HepG2 (cell line): Measurements from ENCODE around the gene ZDHHC7. TPM values are rescaled to one million over a fixed set of nuclear protein-coding genes. Genes with fewer than 3 reads are reported as not detected.

Experiments used
- BRF2 ChIP-seq: sonication (generic); formaldehyde crosslinking; IDR thresholded peaks from 2 replicates; pipeline ENCODE4 v1.8.1; 2022; ENCODE audit warnings: mild to moderate bottlenecking, missing genetic modification reagents
- ERF ChIP-seq: IDR thresholded peaks from 2 replicates; pipeline ENCODE4 v1.6.1; 2018; ENCODE audit warnings: missing biosample characterization, missing genetic modification reagents
- FIP1L1 ChIP-seq: fragments of 200-400 bp; formaldehyde crosslinking; IDR thresholded peaks from 2 replicates; pipeline ENCODE4 v1.6.1; 2018; ENCODE audit warnings: low read depth, mild to moderate bottlenecking, low read length, moderate library complexity, borderline replicate concordance; ENCODE audit not compliant: insufficient read depth
- MAF1 ChIP-seq: sonication (generic); formaldehyde crosslinking; IDR thresholded peaks from 2 replicates; pipeline ENCODE4 v1.5.0; 2020; ENCODE audit warnings: missing genetic modification reagents, borderline replicate concordance
- MLXIP ChIP-seq: sonication (generic); formaldehyde crosslinking; IDR thresholded peaks from 2 replicates; pipeline ENCODE4 v1.9.0; 2021; ENCODE audit warnings: missing genetic modification reagents, borderline replicate concordance
- SOX6 ChIP-seq, 2 experiments: fragments of 450-650 bp in 1 of 2; sonication (generic) in 1 of 2; formaldehyde crosslinking in 1 of 2; IDR thresholded peaks; 2 replicates each; pipeline versions ENCODE4 v1.4.0 to v1.6.1; 2017 to 2020; ENCODE audit warnings: antibody characterized with exemption in 1 of 2, mild to moderate bottlenecking in 1 of 2, missing genetic modification reagents in 1 of 2
- SP140L ChIP-seq: sonication (generic); formaldehyde crosslinking; IDR thresholded peaks from 2 replicates; pipeline ENCODE4 v1.4.0; 2020; ENCODE audit warnings: missing genetic modification reagents, borderline replicate concordance
- SSRP1 ChIP-seq: IDR thresholded peaks from 2 replicates; pipeline ENCODE4 v1.6.1; 2016; ENCODE audit warnings: control low read depth
- TRAFD1 ChIP-seq: sonication (generic); formaldehyde crosslinking; IDR thresholded peaks from 2 replicates; pipeline ENCODE4 v1.5.1; 2020; ENCODE audit warnings: missing genetic modification reagents, mild to moderate bottlenecking, borderline replicate concordance
- YEATS2 ChIP-seq: sonication (generic); formaldehyde crosslinking; IDR thresholded peaks from 2 replicates; pipeline ENCODE4 v1.4.0; 2020; ENCODE audit warnings: missing genetic modification reagents, borderline replicate concordance
- ZEB1 ChIP-seq: IDR thresholded peaks from 2 replicates; pipeline ENCODE4 v1.6.1; 2012; ENCODE audit warnings: mild to moderate bottlenecking, low read depth, inconsistent platforms; ENCODE audit not compliant: insufficient replicate concordance
- ZFX ChIP-seq: sonication (generic); formaldehyde crosslinking; IDR thresholded peaks from 2 replicates; pipeline ENCODE4 v1.4.0; 2020; ENCODE audit warnings: mild to moderate bottlenecking, low read depth, missing genetic modification reagents, moderate library complexity
- ZGPAT ChIP-seq: IDR thresholded peaks from 2 replicates; pipeline ENCODE4 v1.6.1; 2016; ENCODE audit warnings: mild to moderate bottlenecking
- ZNF235 ChIP-seq: sonication (generic); formaldehyde crosslinking; IDR thresholded peaks from 2 replicates; pipeline ENCODE4 v1.8.1; 2023; ENCODE audit warnings: mild to moderate bottlenecking, missing genetic modification reagents, borderline replicate concordance
- ZNF512B ChIP-seq: sonication (generic); formaldehyde crosslinking; IDR thresholded peaks from 2 replicates; pipeline ENCODE4 v1.5.1; 2020; ENCODE audit warnings: missing genetic modification reagents, mild to moderate bottlenecking, borderline replicate concordance
- ZNF530 ChIP-seq: sonication (generic); formaldehyde crosslinking; IDR thresholded peaks from 2 replicates; pipeline ENCODE4 v1.5.0; 2020; ENCODE audit warnings: low read depth, mild to moderate bottlenecking, missing genetic modification reagents
- polyA plus RNA-seq, 8 experiments: library from polyadenylated mRNA; depleted of rRNA in 3 of 8; stranded (reverse) in 7 of 8; unstranded in 1 of 8; fragments of >200 nt; fragmentation: Illumina TruSeq in 4 of 8; extraction: Trizol in 4 of 8; gene quantifications; 2 replicates each; pipeline versions ENCODE4 v1.2.1 to v1.2.3, GENCODE V29; 2011 to 2016; ENCODE audit warnings: low read depth in 4 of 8, missing spikeins in 1 of 8, mixed read lengths in 1 of 8; ENCODE audit not compliant: insufficient read depth in 1 of 8
- total RNA-seq, 5 experiments: library from RNA; depleted of rRNA; stranded (reverse); fragments of >200 nt; fragmentation: Illumina TruSeq; extraction: Trizol; gene quantifications; 2 replicates each; pipeline ENCODE4 v1.2.3, GENCODE V29; 2016; ENCODE audit warnings: low read depth in 1 of 5

The ZDHHC7 gene
- total and polyA plus RNA-seq, 2 of the 13 experiments (the other 11 are each of a cell fraction or from before 2014, with no cell fraction given) = 46.8 to 67.6 TPM

GRCh38 chr16:85010931-85011845 is at the start of gene ZDHHC7 (continued):
- no peak for TF ChIP-seq TRAFD1 (CRISPR knock-in tag)
- TF ChIP-seq BRF2 = peak; percentile 74; the same call in 1 of the 2 replicates
- no peak; the same call in 1 of the 2 replicates for TF ChIP-seq ZNF530 (CRISPR knock-in tag)
- no peak; the same call in 1 of the 2 replicates for TF ChIP-seq ZNF512B (CRISPR knock-in tag)
- TF ChIP-seq ERF (CRISPR knock-in tag) = peak; percentile 71; the same call in 1 of the 2 replicates
- TF ChIP-seq YEATS2 (CRISPR knock-in tag) = peak; percentile 73
- TF ChIP-seq FIP1L1 = peak; percentile 62; the same call in 1 of the 2 replicates
- TF ChIP-seq ZGPAT (CRISPR knock-in tag) = peak; percentile 95
- peak; percentile 78 for TF ChIP-seq ZFX (CRISPR knock-in tag)
- peak; percentile 28; the same call in 1 of the 2 replicates for TF ChIP-seq ZNF235 (CRISPR knock-in tag)
- TF ChIP-seq SOX6 (IDR thresholded peaks at IDR 0.05) = no peak
- peak; percentile 66 for TF ChIP-seq SOX6 (CRISPR knock-in tag; IDR thresholded peaks at IDR 0.05)
- peak; percentile 53 for TF ChIP-seq ZEB1
- no peak; the same call in 1 of the 2 replicates for TF ChIP-seq MAF1 (CRISPR knock-in tag)
- TF ChIP-seq MLXIP (CRISPR knock-in tag) = no peak
- TF ChIP-seq SSRP1 = no peak; the same call in 1 of the 2 replicates
- no peak for TF ChIP-seq SP140L
